GM19193 (cell line): ENCODE results near the gene TSPOAP1.

Experiments used
- POLR2A ChIP-seq: IDR thresholded peaks from 4 replicates; pipeline ENCODE4 v1.6.1; 2011; ENCODE audit not compliant: insufficient read depth, insufficient read length; ENCODE audit errors: extremely low read depth

Gene TSPOAP1

DNA sequence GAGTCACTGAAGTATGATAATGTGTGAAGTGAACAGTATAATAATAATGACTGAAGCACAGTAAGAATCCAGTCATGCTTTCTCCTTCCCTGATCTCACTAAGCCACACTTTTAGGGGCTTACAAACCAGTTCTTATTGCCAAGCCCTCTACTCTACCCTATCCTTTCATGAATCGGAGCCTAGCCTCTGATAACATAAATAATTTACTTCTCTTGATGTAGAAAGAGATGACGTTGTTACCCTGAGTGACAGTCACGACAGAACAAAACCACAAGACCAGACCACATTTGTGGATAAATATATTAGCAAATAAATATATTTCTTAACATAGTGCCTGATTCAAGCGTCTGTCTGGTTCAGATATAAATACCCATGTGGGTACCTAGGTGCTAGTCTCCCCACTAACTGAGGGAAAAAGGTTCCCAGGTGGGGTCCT lies 24.8 kb upstream of the TSPOAP1 start:
- no peak for TF ChIP-seq POLR2A

- TF ChIP-seq POLR2A = no peak
Measured at GRCh38 chr17:58352596-58353388, 24.2 kb upstream of the TSPOAP1 start.

DNA sequence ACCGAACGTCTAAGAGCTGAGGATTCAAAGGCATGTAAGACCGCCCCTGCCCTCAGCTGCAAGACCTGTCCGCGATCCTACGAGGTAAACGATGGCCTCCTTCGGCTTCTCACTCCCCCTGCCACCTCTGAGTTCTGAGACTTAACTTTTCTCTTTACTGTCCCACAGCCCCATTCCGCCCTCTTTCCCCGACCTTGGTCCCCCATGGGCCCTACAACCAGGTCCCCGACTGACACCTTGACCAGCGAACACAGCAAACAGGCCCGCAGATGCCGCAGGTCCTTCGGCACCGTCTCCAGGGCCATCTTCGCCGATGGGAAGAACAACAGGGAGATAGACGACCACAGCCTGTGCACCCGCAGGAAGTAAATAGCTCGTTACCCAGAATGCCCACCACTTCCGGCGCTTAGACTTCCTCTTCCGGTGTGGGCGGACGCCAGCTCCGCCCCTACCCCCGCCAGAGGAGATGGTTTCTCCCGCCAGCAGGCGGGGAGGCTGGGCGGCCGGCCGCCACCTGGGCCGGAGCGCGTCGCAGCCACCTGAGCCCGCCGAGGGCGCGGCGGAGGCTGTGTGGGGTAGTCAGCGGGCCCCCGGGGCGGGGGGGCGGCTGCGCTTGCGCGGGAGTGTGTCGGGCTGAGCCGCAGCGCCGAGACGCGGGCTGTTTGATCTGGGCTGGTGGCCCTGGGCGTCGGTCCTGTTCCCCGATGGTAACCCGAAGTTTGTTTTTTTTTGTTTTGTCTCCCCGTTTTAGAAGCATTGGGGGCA lies 23.4 kb upstream of the TSPOAP1 start, which contains the start of gene SUPT4H1:
Gene SUPT4H1, minus strand, starts transcription at position 371 of the 765 bp plus-strand sequence. Its CDS starts 66 bp downstream, at position 305.
- peak; percentile 95 for TF ChIP-seq POLR2A

DNA sequence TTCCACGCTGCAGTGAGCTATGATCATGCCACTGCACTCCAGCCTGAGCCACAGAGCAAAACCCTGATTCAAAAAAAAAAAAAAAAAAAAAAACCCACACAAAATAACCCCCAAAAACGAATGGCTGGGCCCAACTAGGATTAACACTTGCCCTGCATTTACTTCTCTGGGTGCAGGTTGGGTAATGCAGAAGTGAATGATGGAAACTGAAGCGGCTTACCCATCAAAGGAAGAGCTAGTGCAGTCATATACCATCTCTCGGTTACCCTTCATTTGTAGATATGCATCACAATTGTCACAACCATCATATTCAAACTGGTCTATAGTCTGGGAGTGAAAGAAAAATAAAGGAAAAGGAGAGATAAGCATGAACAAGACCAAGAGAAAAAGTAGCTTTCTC lies 22.6 kb upstream of the TSPOAP1 start:
- no peak for TF ChIP-seq POLR2A

GRCh38 chr17:58348038-58348437 lies 19.4 kb upstream of the TSPOAP1 start:
- no peak for TF ChIP-seq POLR2A

GRCh38 chr17:58345500-58345899 lies 16.9 kb upstream of the TSPOAP1 start:
- TF ChIP-seq POLR2A = no peak

DNA sequence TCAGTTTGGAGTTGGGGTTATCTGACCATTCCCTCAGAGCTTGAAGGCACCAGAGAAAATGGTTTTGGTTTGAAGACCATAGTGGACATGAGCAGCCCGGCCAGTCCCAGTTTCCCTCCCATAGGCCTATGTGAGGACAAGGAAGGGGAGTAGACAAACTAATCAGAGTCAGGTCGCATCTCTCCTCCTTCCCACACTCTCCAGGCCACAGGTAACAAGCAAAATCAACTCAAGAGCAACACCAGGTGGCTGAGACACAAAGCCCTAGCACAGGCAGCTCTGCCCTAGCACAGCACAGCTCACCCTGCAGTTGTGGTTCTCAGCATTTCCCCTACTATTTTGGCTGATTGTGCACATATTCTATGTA lies 16.2 kb upstream of the TSPOAP1 start:
- TF ChIP-seq POLR2A = no peak

DNA sequence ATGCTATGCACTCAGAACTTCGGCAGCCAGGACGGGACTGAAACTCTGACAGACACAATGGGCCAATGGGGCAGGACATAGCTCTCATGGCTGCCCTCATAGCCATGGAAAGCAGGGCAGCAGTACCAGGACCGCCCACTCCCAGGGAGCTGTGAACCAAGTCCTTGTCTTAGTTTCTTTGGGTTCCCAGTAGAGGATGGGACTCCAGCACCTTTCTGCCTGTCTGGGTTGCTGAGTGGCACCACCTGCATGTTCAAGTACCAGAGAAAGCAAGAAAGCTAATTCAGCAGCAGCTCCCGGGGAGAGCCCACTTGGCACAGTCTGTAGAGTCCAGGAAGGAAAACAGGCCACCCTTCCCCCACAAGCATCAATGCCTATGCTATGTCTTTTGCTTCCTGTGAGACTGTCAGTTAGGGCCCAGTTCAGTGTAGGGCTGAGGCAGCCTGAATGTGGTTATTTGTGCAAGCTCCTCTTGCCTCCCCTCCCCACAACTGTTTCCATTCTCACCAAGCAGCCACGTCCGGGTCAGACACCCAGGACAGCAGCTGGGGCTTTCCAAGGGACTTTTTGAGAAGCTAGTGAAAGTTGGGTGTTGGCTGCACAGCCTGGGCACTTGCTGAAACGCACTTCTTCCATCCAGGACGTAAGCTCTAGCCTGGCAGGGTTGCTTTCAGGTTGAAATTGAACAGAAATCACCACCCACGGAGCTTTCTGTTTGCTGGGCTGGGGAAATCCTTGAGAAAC lies 15.6 kb upstream of the TSPOAP1 start:
- TF ChIP-seq POLR2A = peak; percentile 69

DNA sequence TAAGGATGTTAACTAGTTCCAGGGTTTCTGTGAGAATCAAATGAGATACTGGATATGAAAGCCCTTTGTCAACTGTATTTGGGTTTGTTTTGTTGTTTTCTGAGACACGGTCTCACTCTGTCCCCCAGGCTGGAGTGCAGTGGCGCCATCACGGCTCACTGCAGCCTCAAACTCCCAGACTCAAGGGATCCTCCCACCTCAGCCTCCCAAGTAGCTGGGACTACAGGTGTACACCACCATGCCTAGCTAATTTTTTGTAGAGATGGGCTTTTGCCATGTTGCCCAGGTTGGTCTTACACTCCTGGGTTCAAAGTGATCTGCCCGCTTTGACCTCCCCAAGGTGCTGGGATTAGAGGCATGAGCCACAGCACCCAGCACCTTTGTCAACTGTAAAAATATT lies 14.5 kb upstream of the TSPOAP1 start:
- no peak for TF ChIP-seq POLR2A

- TF ChIP-seq POLR2A = no peak
Measured at GRCh38 chr17:58341861-58342475, 13.4 kb upstream of the TSPOAP1 start.

- no peak for TF ChIP-seq POLR2A
Measured at GRCh38 chr17:58340405-58340876, 11.8 kb upstream of the TSPOAP1 start.

GRCh38 chr17:58339755-58340404 lies 11.3 kb upstream of the TSPOAP1 start:
- no peak for TF ChIP-seq POLR2A

GRCh38 chr17:58338841-58339754 lies 10.5 kb upstream of the TSPOAP1 start:
- TF ChIP-seq POLR2A = no peak

- TF ChIP-seq POLR2A = no peak
Measured at GRCh38 chr17:58338454-58338840, 9.9 kb upstream of the TSPOAP1 start.
